Stimulated activated naive CD8-positive, alpha-beta T cell treated with anti-CD3 and anti-CD28 coated beads, Interleukin-15, amount 100 ng/mL, for 72 hours (primary cell): ENCODE results near the gene TJAP1.

Experiments used
- ATAC-seq: fragments of 150-1000 bp; cut with Tn5 transposase; 2 replicates; pipeline ENCODE4 v1.10.0; 2021; ENCODE audit warnings: mild to moderate bottlenecking, moderate library complexity
- DNase-seq, 2 donors: peaks; one replicate each; pipeline ENCODE4 v3.0.0; 2021 to 2022
- H3K27ac Mint-ChIP-seq, 2 donors: one replicate each; pipeline ENCODE4 v1.8.0; 2022; ENCODE audit warnings: mild to moderate bottlenecking in 2 of 2, mixed read lengths in 2 of 2, moderate library complexity in 2 of 2
- H3K27me3 Mint-ChIP-seq: one replicate; pipeline ENCODE4 v1.8.0; 2022; ENCODE audit warnings: mixed read lengths
- H3K4me1 Mint-ChIP-seq: one replicate; pipeline ENCODE4 v1.8.0; 2022; ENCODE audit warnings: mild to moderate bottlenecking, mixed read lengths
- H3K4me3 Mint-ChIP-seq, 2 donors: one replicate each; pipeline ENCODE4 v1.8.0; 2022; ENCODE audit warnings: mild to moderate bottlenecking in 2 of 2, mixed read lengths in 2 of 2, moderate library complexity in 1 of 2
- H3K9me3 Mint-ChIP-seq, 2 donors: one replicate each; pipeline ENCODE4 v1.8.0; 2022; ENCODE audit warnings: mixed read lengths in 2 of 2

Gene TJAP1, protein sequence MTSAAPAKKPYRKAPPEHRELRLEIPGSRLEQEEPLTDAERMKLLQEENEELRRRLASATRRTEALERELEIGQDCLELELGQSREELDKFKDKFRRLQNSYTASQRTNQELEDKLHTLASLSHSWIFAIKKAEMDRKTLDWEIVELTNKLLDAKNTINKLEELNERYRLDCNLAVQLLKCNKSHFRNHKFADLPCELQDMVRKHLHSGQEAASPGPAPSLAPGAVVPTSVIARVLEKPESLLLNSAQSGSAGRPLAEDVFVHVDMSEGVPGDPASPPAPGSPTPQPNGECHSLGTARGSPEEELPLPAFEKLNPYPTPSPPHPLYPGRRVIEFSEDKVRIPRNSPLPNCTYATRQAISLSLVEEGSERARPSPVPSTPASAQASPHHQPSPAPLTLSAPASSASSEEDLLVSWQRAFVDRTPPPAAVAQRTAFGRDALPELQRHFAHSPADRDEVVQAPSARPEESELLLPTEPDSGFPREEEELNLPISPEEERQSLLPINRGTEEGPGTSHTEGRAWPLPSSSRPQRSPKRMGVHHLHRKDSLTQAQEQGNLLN

DNA sequence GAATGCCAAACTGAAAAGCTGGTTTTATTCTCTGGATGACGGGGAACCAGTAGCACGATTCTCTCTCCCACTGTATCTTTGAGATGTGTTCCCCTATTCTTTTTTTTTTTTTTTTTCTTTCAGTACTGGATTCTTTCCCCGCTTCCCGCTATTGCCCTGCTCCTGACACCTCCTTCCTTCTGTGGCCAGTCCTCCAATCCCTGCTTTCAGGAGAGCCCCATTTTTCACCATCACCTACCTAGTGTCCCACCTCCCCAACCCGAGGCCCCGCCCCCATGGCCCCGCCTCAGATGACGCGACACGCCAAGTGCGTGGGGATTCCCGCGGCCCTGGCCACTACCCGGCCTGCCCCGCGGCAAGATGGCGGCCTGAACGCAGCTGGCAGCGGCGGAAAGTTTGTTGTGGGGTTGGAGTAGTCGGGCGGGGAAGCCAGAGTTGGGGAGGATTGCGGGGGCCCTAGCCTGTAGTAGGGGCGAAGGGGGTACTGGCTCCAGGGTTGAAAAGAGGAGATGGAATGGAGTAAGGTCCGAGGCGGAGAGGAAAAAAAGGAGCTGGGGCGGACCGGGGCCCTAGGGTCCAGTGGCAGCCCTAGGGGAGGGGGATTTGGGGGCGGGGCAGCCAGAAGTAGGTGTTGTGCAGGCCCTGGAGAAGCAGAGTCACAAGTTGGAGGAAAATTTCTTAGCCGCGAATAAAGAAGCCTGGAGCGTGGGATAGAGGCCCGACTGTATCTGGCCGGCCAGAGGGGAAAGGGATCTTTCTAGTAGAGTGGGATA is at the start of gene TJAP1:
TSS of gene TJAP1 (plus strand) at position 336 of the 773 bp plus-strand sequence. CDS start 21,432 bp downstream, outside the sequence.
- Mint-ChIP-seq H3K27ac (peak within 1 kb of the TSS; percentile 99 to 100), H3K4me1 (peaks cover 48% of the 10 kb centered on the region), H3K9me3 (no peaks in the 10 kb centered on the region), H3K4me3 (peak within 1 kb of the TSS; percentile 96 to 100), H3K27me3 (no peaks in the 10 kb centered on the region)
- DNase-seq (peak; percentile 93 to 94), ATAC-seq (peak; percentile 99)

DNA sequence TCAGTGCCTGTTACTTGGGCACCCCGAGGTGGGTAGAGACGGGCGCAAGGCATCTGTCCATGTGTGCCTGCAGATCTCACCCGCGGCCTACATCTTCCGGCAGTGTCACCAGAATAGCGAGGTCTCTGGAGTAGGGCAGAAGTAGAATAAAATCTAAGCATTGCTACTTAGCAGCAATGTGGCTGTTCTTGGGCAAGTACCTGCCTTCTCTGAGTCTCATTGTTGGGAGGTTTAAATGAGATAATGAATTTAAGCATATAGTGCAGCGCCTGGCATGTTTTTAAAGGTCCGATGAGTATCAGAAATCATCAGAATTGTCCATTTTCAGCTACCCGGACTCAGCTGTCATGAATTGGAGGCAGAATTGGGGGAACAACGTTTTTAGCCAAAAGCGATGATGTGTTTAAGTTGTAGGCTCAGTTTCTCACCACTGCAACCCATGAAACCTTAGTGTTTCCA is 49.2 kb upstream of the TJAP1 start:
- DNase-seq (no peak), ATAC-seq (no peak)
- Mint-ChIP-seq H3K9me3 (no peaks in the 10 kb centered on the region), H3K4me1 (peaks cover 18% of the 10 kb centered on the region), H3K4me3 (peak overlapping the region; percentile 93 to 96), H3K27me3 (no peaks in the 10 kb centered on the region), H3K27ac (peak overlapping the region; percentile 96 to 99)

DNA sequence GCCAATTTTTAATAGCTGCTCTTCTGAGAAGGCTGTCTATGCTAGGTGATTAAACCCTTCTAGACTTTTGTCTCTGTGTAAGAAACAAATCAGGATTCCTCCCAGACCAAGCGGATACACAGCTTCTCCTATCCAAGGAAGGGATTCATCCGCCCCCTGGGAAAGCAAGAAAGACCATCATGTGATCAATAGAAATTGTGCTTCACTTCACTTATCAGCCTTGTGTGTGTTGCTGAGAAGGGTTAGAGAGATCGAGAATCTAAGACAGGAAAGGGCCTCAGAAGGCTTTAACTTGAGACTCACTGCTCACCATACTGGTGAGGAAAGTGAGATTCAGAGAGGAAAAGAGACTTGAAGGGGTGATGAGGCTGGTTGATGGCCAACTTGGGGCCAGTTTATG is 48.5 kb upstream of the TJAP1 start:
- no peak for ATAC-seq
- Mint-ChIP-seq H3K27ac (peak overlapping the region in 1 of 2 donors; percentile 96), H3K4me3 (peak overlapping the region; percentile 93 to 96), H3K9me3 (no peaks in the 10 kb centered on the region), H3K27me3 (no peaks in the 10 kb centered on the region), H3K4me1 (peaks cover 18% of the 10 kb centered on the region)
- no peak for DNase-seq

DNA sequence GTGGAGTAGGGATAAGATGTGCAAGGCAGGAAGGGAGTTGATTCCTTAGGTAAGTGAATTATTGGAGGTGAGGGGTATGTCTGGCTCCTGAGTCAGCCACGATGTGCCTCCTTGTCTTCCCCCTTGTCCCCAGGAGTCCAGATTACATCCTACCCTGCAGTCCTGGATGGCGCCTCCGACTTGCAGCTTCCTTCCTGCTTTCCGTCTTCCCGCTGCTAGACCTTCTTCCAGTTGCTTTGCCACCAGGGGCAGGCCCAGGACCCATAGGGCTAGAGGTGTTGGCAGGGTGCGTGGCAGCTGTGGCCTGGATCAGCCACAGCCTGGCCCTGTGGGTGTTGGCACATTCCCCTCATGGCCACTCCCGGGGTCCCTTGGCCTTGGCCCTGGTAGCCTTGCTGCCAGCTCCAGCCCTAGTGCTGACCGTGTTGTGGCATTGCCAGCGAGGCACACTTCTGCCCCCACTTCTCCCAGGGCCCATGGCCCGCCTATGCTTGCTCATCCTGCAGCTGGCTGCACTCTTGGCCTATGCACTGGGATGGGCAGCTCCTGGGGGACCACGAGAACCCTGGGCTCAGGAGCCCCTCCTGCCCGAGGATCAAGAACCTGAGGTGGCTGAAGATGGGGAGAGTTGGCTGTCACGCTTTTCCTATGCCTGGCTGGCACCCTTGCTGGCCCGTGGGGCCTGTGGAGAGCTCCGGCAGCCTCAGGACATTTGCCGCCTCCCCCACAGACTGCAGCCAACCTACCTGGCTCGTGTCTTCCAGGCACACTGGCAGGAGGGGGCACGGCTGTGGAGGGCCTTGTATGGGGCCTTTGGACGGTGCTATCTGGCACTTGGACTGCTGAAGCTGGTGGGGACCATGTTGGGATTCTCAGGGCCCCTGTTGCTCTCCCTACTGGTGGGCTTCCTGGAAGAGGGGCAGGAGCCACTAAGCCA is 45.1 kb upstream of the TJAP1 start:
- Mint-ChIP-seq H3K4me1 (peaks cover 26% of the 10 kb centered on the region), H3K27ac (no peak overlapping the region), H3K4me3 (no peak overlapping the region), H3K27me3 (no peaks in the 10 kb centered on the region), H3K9me3 (no peaks in the 10 kb centered on the region)
- no peak for DNase-seq
- no peak for ATAC-seq

DNA sequence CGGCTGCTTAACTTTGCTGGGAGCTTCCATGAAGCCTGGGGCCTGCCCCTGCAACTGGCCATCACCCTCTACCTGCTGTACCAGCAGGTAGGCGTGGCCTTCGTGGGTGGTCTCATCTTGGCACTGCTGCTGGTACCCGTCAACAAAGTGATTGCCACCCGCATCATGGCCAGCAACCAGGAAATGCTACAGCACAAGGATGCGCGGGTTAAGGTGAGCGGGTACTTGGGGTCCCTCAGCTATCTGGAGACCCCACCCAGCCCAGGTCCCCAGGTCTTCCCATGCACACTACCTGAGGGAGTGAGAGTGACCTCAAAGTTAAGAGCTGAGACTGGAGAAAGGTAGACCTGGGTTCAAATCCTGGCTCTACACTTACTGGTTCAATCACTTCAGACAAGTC is 44.2 kb upstream of the TJAP1 start:
- Mint-ChIP-seq H3K9me3 (no peaks in the 10 kb centered on the region), H3K4me1 (peaks cover 24% of the 10 kb centered on the region), H3K4me3 (no peak overlapping the region), H3K27ac (no peak overlapping the region), H3K27me3 (no peaks in the 10 kb centered on the region)
- ATAC-seq (no peak), DNase-seq (no peak)

DNA sequence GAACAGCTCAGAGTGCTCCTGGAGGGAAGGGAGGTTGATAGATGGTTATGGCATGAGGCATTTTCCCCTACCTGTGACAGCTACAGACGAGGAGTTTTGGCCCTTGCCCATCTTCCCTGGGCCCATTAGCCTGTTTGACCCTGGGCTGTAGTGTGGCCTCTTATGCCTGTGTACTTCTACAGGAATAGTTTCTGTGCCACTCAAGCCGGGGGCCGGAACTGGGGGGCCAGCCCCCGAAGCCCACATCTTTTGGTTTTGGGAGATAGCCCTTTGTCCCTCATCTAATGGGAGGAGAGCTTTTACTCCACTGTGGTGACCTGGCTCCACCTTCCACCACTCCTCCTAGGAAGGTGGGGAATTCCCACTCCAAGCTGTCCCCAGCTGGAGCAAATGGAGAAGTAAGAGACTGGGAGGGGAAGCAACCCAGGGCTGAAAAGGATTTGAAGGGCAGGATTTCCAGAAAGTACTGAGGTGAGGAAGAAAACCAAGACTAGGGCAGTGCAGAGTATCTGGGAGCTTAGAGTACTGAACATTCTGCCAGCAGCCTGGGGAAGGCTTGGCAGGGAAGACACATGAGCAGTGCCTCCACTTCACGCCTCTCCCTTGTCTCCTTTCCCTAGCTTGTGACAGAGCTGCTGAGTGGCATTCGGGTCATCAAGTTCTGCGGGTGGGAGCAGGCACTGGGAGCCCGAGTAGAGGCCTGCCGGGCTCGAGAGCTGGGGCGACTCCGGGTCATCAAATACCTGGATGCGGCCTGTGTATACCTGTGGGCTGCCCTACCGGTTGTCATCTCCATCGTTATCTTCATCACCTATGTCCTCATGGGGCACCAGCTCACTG is 43.1 kb upstream of the TJAP1 start:
- Mint-ChIP-seq H3K9me3 (no peaks in the 10 kb centered on the region), H3K4me1 (peaks cover 14% of the 10 kb centered on the region), H3K27me3 (no peaks in the 10 kb centered on the region), H3K4me3 (no peak overlapping the region), H3K27ac (peak overlapping the region; percentile 40 to 91)
- DNase-seq (no peak), ATAC-seq (no peak)

DNA sequence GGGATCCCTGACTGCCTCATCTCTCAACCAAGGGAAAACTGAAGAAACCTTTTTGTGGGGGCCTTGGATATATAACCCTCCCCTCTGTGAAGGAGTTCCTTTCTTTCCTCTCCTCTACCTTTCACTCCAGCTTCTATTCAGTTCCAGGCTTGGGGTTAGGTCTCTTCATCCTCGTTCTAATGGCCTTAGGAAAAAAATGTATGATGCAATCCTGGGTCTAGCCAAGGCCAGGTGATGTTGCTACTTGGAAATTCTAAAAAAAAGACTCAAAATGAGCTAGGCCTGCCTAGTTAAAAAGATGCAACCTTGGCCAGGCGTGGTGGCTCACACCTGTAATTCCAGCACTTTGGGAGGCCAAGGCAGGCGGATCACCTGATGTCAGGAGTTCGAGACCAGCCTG is 42.4 kb upstream of the TJAP1 start:
- Mint-ChIP-seq H3K4me1 (peaks cover 13% of the 10 kb centered on the region), H3K27ac (no peak overlapping the region), H3K27me3 (no peaks in the 10 kb centered on the region), H3K9me3 (no peaks in the 10 kb centered on the region), H3K4me3 (no peak overlapping the region)
- no peak for ATAC-seq
- DNase-seq: no peak

DNA sequence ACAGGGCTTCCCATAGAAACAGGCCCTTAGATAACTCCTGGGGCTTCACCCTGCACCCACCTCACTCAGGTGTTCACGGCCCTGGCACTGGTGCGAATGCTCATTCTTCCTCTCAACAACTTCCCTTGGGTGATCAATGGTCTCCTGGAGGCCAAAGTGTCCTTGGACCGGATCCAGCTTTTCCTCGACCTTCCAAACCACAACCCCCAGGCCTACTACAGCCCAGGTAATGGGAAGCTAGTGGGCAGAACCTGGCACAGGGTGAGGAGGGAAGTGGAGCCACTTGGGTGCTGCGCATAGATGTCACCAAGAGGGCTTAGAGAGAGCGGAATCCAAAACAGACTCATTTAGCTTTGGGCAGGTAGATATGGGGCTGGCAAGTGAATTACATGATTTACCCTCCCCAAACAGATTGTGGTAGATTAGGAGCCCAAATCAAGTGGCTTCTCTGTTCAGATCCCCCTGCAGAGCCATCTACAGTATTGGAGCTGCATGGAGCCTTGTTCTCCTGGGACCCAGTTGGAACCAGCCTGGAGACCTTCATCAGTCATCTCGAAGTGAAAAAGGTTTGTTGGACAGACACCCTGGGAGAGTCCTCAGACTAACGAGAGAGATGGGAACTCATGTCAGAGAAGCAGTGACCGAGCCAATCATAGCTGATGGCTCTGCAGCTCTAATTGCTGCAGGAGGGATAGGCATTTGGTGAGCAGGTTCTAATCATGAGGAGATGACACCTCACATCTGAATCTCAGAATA is 41.5 kb upstream of the TJAP1 start:
- Mint-ChIP-seq H3K27ac (no peak overlapping the region), H3K4me1 (peaks cover 13% of the 10 kb centered on the region), H3K9me3 (no peaks in the 10 kb centered on the region), H3K27me3 (no peaks in the 10 kb centered on the region), H3K4me3 (no peak overlapping the region)
- ATAC-seq: no peak
- no peak for DNase-seq

DNA sequence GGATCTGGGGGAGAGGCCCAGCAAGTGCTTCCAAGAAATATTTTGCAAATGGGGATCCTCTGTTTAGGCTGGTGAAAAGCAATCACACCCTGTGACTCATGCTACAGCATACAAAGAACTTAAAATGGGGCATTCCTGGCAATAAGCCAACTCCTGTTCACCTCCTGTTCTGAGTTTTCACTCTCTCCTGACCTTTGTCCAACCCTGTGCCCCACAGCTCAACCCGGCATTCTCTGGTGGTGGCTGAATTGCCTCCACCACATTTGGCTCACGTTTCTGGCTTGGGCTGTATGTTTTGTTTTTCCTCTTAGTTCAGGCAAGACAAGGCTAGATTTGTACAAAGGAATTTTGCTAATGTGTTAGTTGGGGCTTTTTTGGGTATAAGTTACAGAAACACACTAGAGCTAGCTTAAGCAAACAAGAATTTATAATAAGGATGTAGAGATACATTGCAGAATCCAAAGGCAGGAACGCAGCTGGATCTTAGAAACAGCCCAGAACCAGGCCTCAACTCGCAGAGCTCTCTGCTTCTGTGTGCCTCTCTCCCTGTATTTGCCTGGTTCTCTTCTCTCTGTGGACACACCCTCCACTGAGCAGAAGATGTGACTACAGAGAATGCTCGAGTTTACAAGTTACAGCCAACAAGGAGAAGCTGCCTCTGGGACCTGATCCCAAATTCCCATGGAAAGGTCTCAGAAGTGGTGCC is 40.6 kb upstream of the TJAP1 start:
- no peak for DNase-seq
- H3K27ac Mint-ChIP-seq: no peak overlapping the region

DNA sequence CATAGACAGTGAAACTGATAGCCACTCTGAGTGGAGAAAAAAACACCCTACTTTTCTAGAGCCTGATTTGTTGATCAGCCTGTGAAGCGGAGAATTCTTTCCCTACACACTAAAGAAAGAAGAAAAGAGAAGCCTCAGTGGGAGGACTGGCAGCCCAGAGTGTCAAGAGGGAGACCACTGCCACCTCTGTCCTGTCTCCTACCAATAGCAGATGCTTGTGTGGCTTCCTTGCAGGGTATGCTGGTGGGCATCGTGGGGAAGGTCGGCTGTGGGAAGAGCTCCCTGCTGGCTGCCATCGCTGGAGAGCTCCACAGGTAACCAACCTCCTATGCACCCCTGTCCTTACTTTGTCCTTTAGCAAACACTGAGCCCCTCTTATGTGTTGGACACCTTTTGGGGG is 39.7 kb upstream of the TJAP1 start:
- no peaks in the 10 kb centered on the region for H3K27me3 Mint-ChIP-seq
- no peak for ATAC-seq
- no peaks in the 10 kb centered on the region for H3K9me3 Mint-ChIP-seq
- no peak for DNase-seq
- H3K4me3 Mint-ChIP-seq: no peak overlapping the region
- peak overlapping the region; percentile 57 to 60 for H3K27ac Mint-ChIP-seq
- peaks cover 13% of the 10 kb centered on the region for H3K4me1 Mint-ChIP-seq

More for the DNA sequence above, 40.6 kb upstream of the TJAP1 start:
- no peaks in the 10 kb centered on the region for H3K9me3 Mint-ChIP-seq
- no peaks in the 10 kb centered on the region for H3K27me3 Mint-ChIP-seq
- H3K4me3 Mint-ChIP-seq: no peak overlapping the region
- ATAC-seq: no peak
- H3K4me1 Mint-ChIP-seq: peaks cover 13% of the 10 kb centered on the region

DNA sequence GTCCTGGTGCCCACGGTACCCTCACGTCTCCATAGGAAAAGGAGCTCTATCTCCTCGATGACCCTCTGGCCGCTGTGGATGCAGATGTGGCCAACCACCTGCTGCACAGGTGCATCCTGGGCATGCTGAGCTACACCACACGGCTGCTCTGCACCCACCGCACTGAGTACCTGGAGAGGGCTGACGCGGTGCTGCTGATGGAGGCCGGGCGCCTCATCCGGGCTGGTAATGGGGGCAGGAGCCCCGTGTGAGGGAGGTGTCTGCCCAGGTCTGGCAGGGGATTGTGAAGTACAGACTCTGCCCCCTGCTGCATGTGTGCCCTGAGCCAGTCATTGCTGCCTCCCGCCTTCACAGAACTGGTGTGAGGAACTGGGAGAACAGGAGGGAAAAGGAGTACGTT is 34.4 kb upstream of the TJAP1 start:
- Mint-ChIP-seq H3K27me3 (no peaks in the 10 kb centered on the region), H3K9me3 (no peaks in the 10 kb centered on the region), H3K4me3 (no peak overlapping the region), H3K27ac (no peak overlapping the region), H3K4me1 (no peaks in the 10 kb centered on the region)
- DNase-seq (no peak), ATAC-seq (no peak)

DNA sequence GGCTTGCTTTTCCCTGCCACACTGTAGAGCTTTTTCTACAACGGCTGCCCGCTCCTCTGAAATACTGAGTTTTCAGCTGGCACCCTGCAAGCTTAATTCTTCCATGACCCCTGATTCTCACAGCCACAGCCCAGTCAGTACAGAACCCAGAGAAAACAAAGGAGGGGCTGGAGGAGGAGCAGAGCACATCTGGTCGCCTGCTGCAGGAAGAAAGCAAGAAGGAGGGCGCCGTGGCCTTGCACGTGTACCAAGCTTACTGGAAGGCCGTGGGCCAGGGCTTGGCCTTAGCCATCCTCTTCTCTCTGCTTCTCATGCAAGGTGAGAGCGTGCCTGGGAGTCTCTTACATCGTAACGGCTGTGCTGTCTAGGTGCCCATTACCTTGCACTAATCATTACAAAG is 33.3 kb upstream of the TJAP1 start:
- Mint-ChIP-seq H3K9me3 (no peaks in the 10 kb centered on the region), H3K27me3 (no peaks in the 10 kb centered on the region), H3K4me1 (no peaks in the 10 kb centered on the region), H3K27ac (no peak overlapping the region), H3K4me3 (no peak overlapping the region)
- DNase-seq (no peak), ATAC-seq (no peak)

DNA sequence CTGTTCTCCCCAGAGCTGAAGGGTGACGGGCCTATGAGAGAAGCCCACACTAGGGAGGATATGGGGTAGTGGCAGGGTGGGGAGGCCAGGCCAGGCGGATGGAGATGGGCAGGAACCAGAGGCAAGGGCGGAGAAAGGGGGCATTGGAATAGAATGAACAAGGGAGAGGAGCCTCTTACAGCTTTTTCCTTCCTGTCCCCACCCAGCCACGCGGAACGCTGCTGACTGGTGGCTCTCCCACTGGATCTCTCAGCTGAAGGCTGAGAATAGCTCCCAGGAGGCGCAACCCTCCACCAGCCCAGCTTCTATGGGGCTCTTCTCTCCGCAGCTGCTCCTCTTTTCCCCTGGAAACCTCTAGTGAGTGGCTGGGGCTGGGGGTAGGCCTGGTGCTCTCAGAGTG is 32.8 kb upstream of the TJAP1 start:
- no peaks in the 10 kb centered on the region for H3K9me3 Mint-ChIP-seq
- ATAC-seq (no peak), DNase-seq (no peak)
- no peaks in the 10 kb centered on the region for H3K27me3 Mint-ChIP-seq
- H3K4me1 Mint-ChIP-seq: no peaks in the 10 kb centered on the region
- H3K27ac Mint-ChIP-seq: no peak overlapping the region
- no peak overlapping the region for H3K4me3 Mint-ChIP-seq
